NCI-H187 (cell line): Measurements from ENCODE around the gene TULP3.
"Not testable (repeated sequence)": the region's sequence is repeated elsewhere in the genome, so short reads cannot be mapped to it uniquely, and the experiment has no call there.

Experiments used
- DNase-seq, 2 experiments: peaks; one replicate each; lab custom pipeline; 2025; lab: John Stamatoyannopoulos, UW

TULP3 gene, protein sequence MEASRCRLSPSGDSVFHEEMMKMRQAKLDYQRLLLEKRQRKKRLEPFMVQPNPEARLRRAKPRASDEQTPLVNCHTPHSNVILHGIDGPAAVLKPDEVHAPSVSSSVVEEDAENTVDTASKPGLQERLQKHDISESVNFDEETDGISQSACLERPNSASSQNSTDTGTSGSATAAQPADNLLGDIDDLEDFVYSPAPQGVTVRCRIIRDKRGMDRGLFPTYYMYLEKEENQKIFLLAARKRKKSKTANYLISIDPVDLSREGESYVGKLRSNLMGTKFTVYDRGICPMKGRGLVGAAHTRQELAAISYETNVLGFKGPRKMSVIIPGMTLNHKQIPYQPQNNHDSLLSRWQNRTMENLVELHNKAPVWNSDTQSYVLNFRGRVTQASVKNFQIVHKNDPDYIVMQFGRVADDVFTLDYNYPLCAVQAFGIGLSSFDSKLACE

DNA sequence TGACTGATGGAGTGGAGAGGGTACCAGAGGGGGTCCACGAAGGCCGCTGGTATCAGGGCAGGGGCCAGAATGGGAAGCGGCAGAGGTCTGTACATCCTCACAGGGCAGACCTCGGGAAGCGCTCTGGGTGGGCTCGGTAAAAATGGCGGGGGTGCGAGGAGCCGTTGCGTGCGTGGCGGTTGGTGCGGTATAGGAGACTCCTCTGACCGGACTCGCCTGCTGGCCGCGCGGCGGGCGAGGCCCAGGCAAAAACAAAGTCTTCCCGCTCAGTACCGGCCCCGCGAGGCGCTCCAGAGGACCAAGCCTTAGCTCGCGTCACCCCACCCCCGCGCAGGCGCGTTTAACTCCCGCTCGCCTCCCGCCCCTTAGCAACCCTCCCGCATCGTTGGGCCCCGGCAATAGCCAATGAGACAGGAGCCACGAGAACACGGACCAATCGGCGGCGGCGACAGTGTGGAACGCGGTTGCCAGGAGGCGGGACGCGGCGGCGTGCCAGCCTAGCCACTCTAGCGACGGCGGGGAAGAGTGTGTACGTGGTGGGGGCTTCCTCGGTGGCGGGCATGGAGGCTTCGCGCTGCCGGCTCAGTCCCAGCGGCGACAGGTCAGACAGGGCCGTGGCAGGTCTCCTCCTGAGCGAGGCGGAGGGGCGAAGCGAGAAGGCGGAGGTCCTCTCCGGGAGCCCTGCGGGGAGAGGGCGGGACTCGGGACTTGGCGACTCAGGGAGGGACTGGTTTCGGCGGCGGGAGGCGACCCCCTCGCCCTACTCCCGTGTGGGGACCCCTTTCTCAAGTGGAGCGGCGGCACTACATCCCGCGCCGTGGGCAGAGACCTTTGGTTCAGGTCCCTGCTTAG is at the start of gene TULP3:
TSS of gene TULP3 (plus strand) at position 504 of the 852 bp plus-strand sequence. CDS start at position 561, 57 bp downstream.
- peak; percentile 90 to 96 for DNase-seq

GRCh38 chr12:2841056-2841650 is 49.5 kb upstream of the TULP3 start:
- no peak for DNase-seq

DNA sequence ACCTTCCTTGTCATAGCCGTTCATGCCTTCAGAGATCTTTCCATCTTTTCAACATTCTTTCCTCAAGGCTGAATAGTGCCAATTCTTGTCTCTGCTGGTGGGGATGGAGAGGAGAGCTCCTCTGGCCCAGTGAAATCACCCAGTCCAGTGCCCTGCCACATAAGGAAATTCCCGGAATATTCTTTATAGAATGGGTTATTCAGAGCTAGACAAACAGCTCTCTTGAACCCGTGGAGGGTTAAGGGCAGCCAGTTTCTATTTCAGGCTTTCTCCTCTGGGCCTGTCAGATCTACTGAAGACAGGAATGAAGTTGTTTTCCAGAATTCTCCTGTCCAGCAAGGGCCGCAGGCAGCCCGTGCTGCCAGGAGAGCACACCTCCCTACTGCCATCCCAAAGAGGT is 47.7 kb upstream of the TULP3 start:
- DNase-seq: no peak

DNA sequence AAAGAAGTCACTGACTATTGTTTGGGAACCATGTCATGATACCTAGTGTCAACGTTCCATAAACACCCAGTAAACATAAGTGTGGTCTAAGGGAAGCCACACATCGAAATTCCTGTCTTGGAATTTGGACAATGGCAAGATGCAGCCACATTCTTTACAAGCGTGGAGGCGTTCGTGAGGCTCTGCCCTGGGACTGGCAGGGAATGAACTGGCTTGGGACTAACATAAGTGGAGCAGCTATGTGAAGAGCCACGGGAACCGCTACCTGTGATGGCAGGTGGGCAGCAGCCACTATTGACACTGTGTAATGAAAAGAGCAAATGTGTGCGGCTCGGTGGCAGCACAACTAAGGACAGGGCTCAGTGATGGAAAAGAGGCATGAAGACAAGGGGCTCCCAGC is 45.9 kb upstream of the TULP3 start:
- DNase-seq: no peak

- DNase-seq: no peak
These were observed 45.4 kb upstream of the TULP3 start for GRCh38 chr12:2845280-2845679.

DNA sequence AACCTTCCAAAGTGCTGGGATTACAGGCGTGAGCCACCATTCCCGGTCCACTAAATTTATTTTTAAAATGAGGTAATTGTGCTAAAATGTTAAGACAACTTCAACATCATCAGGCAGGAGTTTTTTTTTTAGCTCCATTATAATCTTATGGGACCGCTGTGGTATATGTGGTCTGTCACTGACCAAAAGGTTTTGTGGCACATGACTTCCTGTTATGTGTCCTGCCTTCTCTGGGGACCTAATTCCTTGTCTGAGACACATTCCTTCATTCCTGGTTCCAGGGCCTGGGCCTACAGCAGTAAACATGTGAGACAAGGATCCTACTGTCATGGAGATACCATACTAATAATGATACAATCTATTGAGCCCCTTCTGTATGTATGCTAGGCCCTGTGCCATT is 38.8 kb upstream of the TULP3 start:
- no peak for DNase-seq

GRCh38 chr12:2853626-2854025 is 37.1 kb upstream of the TULP3 start:
- peak in 1 of 2 experiments; percentile 17 for DNase-seq

DNA sequence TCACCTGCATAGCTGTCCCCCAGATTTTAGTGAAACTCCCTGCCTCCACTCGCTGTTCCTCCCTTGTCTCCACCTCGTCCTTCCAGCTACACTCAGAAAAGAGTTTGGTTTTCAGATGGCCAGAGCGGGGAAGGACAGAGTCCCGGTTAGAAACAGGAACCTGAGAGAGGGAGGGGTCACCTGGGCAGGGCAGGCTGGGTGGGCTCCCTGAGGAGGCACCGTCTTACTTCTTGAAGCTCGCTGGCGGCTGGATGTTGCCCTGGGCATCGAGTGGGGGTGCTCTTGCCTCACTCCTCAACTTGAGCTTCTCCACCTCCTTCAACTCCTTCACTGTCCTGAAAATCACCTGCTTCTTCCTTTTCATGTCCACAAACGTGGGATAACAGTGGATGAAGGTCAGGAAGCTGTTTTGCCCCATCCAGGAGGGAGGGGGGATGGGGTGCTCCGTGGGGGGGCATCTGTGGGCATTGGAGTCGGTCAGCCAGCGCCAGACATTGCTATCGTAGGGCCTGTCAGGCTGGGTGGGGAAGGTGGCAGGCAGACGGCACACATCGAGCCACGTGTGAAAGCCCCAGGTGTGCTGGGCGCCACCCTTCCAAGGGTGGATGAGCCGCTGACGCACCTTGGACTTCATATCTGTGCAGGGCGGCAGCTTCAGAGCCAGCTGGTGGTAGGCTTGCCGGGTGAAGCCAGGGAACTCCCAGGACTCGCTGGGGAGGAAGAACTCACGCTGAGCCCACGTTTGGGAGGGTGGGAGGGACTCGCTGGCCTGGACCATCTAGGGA is 35.8 kb upstream of the TULP3 start:
- DNase-seq: no peak

- no peak for DNase-seq
These were observed 35.1 kb upstream of the TULP3 start for GRCh38 chr12:2855546-2855945.

- DNase-seq: no peak
These were observed 34.6 kb upstream of the TULP3 start for GRCh38 chr12:2856051-2856450.

DNA sequence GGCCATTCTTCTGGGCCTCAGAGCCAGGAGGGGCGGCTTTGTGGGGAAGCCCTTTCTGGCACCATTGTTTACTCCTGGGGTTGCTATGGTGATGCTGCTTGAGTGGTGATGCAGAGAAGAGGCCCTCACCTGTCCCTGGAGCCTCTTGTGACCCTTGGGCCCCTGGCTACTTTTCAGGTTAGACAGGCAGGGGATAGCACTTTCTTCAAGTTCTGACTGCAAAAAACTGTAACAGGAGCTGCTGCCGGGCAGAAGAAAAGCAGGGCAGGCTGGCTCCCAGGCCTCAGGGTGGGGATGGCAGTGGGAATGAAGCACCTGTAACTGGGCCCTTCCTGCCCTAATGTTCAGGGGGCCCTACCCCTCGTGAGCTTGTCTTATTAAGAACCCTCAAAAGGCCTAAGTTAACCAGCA is 33.7 kb upstream of the TULP3 start, which contains the start of gene TEX52:
TSS of gene TEX52 (minus strand) at position 19 of the 411 bp plus-strand sequence. CDS start at position 6, 13 bp downstream.
- DNase-seq: no peak

DNA sequence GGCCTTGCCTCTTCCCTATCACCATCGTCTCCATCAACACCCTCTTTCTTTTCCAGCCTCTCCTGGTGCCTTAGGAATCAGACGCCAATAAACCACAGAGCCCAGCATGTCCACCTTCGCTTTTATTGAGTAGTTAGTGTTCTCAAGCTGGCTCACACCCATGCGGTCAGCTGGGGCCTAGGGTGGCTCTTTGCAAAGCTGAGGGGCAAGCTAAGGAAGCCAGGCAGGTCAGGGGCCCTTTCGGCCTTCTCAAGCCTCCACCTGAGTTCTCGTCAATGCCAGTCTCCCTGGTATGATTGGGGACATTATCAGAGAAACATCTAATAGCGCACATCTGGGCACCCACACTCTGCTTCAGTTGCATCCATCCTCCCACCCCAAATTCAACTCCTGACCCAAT is 33.1 kb upstream of the TULP3 start:
- DNase-seq: no peak

GRCh38 chr12:2858334-2858733 is 32.4 kb upstream of the TULP3 start:
- no peak for DNase-seq

DNA sequence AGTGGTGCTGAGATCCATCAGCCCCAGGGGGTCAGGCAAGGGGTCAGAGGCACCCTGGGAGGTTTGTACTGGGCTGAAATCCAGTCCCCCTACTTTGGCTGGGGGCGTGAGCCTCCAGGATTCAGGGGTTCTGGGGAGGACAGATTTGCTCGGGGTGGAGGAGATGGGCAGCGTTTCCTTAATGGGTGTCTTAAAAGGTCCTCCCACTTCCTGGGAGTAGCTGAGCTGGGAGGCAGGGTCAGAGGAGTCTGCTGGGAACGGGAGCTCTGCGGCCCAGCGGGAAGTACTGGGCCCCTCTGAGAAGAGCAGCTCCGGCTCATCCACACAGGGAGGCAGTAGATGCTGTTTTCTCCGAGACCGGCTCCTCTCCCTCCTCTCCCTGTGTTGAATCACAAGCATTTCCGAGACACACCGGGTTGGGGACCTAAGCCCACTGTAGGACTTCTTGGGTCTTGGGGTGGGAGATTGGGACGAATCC is 31.7 kb upstream of the TULP3 start:
- no peak for DNase-seq

DNA sequence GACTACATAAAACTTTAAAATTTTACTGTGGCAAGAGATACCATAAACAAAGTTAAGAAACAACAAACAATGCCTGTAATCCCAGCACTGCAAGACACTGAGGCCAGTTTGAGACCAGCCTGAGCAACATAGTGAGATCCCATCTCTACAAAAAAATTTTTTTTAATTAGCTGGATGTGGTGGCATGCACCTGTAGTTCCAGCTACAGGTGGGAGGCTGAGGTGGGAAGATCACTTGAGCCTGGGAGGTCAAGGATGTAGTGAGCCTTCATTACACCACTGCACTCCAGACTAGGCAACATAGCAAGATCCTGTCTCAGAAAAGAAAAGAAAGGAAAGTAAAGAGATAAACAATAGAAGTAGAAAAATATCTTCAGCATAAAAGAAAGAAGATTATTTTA is 30.5 kb upstream of the TULP3 start:
- no peak for DNase-seq

DNA sequence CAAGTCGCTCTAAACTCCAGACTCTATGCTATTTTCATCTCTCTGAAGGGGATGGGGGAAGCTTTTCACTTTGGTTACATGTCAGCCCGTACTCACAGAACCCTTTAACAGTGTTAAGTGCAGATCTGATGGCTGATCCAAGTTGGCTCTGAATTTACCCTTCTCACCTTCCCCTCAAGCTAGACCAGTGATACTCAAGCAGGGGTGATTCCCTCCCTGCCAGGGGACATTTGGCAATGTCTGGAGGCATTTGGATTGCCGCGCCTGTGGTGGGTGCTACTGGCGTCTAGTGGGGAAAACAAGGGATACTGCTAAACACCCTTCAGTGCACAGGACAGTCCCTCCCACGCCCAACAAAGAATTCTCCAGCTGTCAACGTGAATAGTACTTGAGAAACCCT is 27.8 kb upstream of the TULP3 start:
- DNase-seq: no peak

DNA sequence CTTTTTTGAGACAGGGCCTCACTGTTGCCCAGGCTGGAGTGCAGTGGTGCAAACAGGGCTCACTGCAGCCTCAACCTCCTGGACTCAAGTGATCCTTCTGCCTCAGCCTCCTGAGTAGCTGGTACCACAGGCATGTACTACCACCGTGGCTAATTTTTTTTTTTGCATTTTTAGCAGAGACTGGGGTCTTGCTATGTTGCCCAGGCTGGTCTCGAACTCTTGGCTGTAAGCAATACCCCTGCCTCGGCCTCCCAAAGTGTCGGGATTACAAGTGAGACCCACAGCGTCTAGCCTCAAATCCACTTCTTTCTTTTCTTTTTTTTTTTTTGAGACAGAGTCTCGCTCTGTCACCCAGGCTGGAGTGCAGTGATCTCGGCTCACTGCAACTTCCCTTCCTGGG is 27.3 kb upstream of the TULP3 start:
- DNase-seq: not testable (repeated sequence)

DNA sequence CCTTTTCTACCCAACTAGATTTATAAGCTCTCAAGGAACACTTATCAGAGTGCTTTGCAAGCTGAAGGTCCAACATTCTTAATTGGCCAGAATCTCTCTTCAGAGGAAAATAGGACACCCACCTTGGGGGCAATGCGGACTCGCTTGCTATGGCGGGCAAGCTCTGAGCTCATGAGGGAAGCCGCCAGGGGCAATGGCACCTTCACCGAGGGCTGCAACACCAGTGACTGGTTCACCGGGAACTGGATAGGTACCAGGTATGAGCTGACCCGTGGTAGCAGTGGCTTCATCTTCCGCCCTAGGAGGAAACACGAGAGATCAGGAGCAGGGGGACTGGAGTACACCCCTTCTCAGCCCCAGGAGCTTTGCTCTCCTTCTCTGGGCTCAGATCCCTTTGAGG is 26.5 kb upstream of the TULP3 start:
- DNase-seq: no peak

DNA sequence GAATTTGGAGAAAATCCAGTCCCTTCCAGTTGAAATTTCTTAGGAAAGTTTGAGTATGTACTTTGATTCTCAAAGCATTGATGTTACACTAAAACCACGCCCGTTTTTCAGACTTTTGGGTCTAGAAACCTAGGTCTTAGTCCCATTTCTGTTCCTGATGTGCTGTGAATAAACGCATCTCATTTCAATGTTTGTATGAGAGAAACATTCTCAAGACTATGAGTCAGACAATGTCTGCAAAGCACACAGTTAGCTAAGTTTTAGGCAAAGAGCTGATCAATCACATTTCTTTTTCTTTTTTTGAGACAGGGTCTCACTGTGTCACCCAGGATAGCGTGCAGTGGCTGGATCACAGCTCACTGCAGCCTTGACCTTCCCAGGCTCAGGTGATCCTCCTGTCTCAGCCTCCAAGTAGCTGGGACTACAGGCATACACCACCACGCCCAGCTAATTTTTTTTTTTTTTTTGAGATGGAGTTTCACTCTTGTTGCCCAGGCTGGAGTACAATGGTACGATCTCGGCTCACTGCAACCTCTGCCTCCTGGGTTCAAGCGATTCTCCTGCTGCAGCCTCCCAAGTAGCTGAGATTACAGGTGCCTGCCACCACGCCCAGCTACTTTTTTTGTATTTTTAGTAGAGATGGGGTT is 21.6 kb upstream of the TULP3 start:
- not testable (repeated sequence) for DNase-seq

GRCh38 chr12:2876431-2877046 is 14.2 kb upstream of the TULP3 start:
- DNase-seq: peak in 1 of 2 experiments; percentile 16
